Measurements from ENCODE around the gene RXRG. TPM values are rescaled to one million over a fixed set of nuclear protein-coding genes. Genes with fewer than 3 reads are reported as not detected.

Gene RXRG
- total and polyA plus RNA-seq, 9 of the 15 experiments (the other 6 are each of a cell fraction or from before 2014, with no cell fraction given) = not detected

DNA sequence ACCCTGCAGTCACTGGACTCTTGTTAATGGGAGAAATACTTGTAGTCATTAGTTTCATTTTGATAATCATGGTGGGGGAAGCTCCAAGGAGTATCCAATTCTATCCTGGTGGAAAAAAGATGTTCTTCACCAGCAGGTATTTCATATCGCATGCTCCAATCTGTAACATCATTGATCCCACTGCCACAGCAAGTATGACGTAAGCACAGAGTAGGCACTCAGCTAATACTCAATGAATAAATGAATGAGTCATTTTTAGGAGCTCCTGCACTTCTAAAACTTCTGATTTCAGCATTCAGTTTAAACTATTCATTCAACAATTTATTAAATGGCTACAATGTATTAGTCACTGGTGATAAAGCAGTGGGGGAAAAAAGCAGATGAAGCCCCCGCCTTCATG lies 30.3 kb downstream of the RXRG start:
- ChIA-PET POLR2A (no interaction called here), CTCF (ENCODE audit: low intra/inter-chr PET ratio) (no interaction called here)
- Histone ChIP-seq H3K9ac (ENCODE audit: insufficient read depth in 1 of 2, low read depth in 2 of 2, low read length in 2 of 2) (no peak overlapping the region), H2AFZ (ENCODE audit: low read depth, low read length) (no peak overlapping the region), H3K4me2 (ENCODE audit: insufficient read depth, low read length) (no peak overlapping the region), H4K20me1 (replicated peaks; ENCODE audit: control insufficient read depth, insufficient read depth, low read length) (no peaks in the 10 kb centered on the region), H3K27me3 (ENCODE audit: control insufficient read depth in 2 of 2, insufficient read depth in 2 of 2, low read length in 2 of 2) (peaks cover 4 to 11% of the 10 kb centered on the region in 2 experiments; a peak in 4 of 5 replicates), H3K36me3 (ENCODE audit: control insufficient read depth, insufficient read depth, low read length) (no peaks in the 10 kb centered on the region), H3K27ac (ENCODE audit: extremely low read depth, low read depth, low read length) (no peak overlapping the region), H3K9me1 (ENCODE audit: control insufficient read depth, insufficient read depth, low read length) (no peaks in the 10 kb centered on the region), H3K9me3 (replicated peaks; ENCODE audit: control insufficient read depth, insufficient read depth, low read depth, low read length) (no peaks in the 10 kb centered on the region), H3K79me2 (ENCODE audit: control insufficient read depth, insufficient read depth, low read length) (no peaks in the 10 kb centered on the region), H3K4me3 (no peak overlapping the region), H3K4me1 (replicated peaks in 1 of 2; ENCODE audit: control insufficient read depth in 2 of 2, insufficient read depth in 2 of 2, low read length in 2 of 2) (no peaks in the 10 kb centered on the region)
- 0% methylated on average over 3 of the region's 3 CpGs for WGBS (ENCODE audit: insufficient coverage, low coverage, missing lambda C conversion rate)
- in situ Hi-C loops (cut with MboI) (loop anchor here (10.0 kb wide), 1 partner anchor 300 kb away; no protein-coding TSS in a partner anchor), intact Hi-C loops (cut with micrococcal nuclease) (no loop called here)
- no peak for ATAC-seq
- no TSS peak for BruUV-seq (replicated peaks)
- TF ChIP-seq EZH2 (IDR thresholded peaks at IDR 0.05; ENCODE audit: borderline replicate concordance, low read depth, low read length) (no peak), CREM (IDR thresholded peaks at IDR 0.05; ENCODE audit: low read depth) (peak; percentile 15; the same call in 1 of the 2 replicates), ZNF764 (CRISPR knock-in tag; IDR thresholded peaks at IDR 0.05; ENCODE audit: low read depth) (no peak), ATF3 (IDR thresholded peaks at IDR 0.05) (peak; percentile 24; the same call in 1 of the 2 replicates), ATF3 (CRISPR knock-in tag; conservative IDR thresholded peaks at IDR 0.05) (no peak)
- no peak for DNase-seq (ENCODE audit: extremely low read depth in 1 of 4, low spot score in 3 of 4)
- no peak for FAIRE-seq

DNA sequence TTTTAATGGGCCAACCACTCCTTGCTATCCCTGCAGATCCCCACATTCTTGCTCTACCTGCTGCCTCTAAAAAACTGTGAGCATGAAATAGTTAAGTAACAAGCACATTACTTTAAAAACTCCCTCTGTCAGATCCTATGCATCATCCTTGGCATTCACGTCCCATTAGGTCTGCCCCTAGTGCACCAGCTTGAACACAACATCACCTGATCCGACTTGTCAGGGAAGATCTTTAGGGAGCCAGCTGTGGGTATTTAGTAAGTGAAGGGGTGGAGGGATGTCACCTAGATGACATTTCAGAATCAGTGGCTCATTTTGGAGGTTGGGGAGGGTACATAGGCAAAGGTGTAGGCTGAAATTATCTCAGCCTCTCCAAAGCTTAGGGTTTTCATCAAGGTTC lies 33.5 kb downstream of the RXRG start:
- Histone ChIP-seq H3K4me2 (ENCODE audit: insufficient read depth, low read length) (no peak overlapping the region), H3K27me3 (ENCODE audit: control insufficient read depth in 2 of 2, insufficient read depth in 2 of 2, low read length in 2 of 2) (peaks cover 0 to 13% of the 10 kb centered on the region in 2 experiments; a peak in 2 of 5 replicates), H2AFZ (ENCODE audit: low read depth, low read length) (no peak overlapping the region), H3K27ac (ENCODE audit: extremely low read depth, low read depth, low read length) (no peak overlapping the region), H3K36me3 (ENCODE audit: control insufficient read depth, insufficient read depth, low read length) (no peaks in the 10 kb centered on the region), H3K4me1 (replicated peaks in 1 of 2; ENCODE audit: control insufficient read depth in 2 of 2, insufficient read depth in 2 of 2, low read length in 2 of 2) (no peaks in the 10 kb centered on the region), H3K9me3 (replicated peaks; ENCODE audit: control insufficient read depth, insufficient read depth, low read depth, low read length) (no peaks in the 10 kb centered on the region), H3K9ac (ENCODE audit: insufficient read depth in 1 of 2, low read depth in 2 of 2, low read length in 2 of 2) (no peak overlapping the region), H3K4me3 (no peak overlapping the region), H3K79me2 (ENCODE audit: control insufficient read depth, insufficient read depth, low read length) (no peaks in the 10 kb centered on the region), H3K9me1 (ENCODE audit: control insufficient read depth, insufficient read depth, low read length) (no peaks in the 10 kb centered on the region), H4K20me1 (replicated peaks; ENCODE audit: control insufficient read depth, insufficient read depth, low read length) (no peaks in the 10 kb centered on the region)
- in situ Hi-C loops (cut with MboI) (loop anchor here (10.0 kb wide), 1 partner anchor 303 kb away; no protein-coding TSS in a partner anchor), intact Hi-C loops (cut with micrococcal nuclease) (no loop called here)
- no peak for FAIRE-seq
- ATAC-seq = no peak
- no peak for DNase-seq (ENCODE audit: extremely low read depth in 1 of 4, low spot score in 3 of 4)
- no TSS peak for BruUV-seq (replicated peaks)
- 0% methylated on average over 2 of the region's 2 CpGs for WGBS (ENCODE audit: insufficient coverage, low coverage, missing lambda C conversion rate)
- ChIA-PET CTCF (ENCODE audit: low intra/inter-chr PET ratio) (no interaction called here), POLR2A (interaction anchor here (0.9 kb wide), 1 partner anchor 12 kb away, joined by 3 read pairs; no protein-coding TSS in a partner anchor)
- no peak for TF ChIP-seq HDAC3 (IDR thresholded peaks at IDR 0.05; ENCODE audit: borderline replicate concordance, partially characterized antibody)
- TF ChIP-seq, protein P1, sequence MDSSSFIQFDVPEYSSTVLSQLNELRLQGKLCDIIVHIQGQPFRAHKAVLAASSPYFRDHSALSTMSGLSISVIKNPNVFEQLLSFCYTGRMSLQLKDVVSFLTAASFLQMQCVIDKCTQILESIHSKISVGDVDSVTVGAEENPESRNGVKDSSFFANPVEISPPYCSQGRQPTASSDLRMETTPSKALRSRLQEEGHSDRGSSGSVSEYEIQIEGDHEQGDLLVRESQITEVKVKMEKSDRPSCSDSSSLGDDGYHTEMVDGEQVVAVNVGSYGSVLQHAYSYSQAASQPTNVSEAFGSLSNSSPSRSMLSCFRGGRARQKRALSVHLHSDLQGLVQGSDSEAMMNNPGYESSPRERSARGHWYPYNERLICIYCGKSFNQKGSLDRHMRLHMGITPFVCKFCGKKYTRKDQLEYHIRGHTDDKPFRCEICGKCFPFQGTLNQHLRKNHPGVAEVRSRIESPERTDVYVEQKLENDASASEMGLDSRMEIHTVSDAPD (CRISPR knock-in tag; IDR thresholded peaks at IDR 0.05) = no peak
- TF ChIP-seq PPARD (CRISPR knock-in tag; IDR thresholded peaks at IDR 0.05) = no peak
- no peak for TF ChIP-seq MEF2D (tag; conservative IDR thresholded peaks at IDR 0.05; ENCODE audit: low read depth)
